Measurements from ENCODE around the gene CNPY3. TPM values are rescaled to one million over a fixed set of nuclear protein-coding genes. Genes with fewer than 3 reads are reported as not detected.
A peak's percentile ranks its signal among the peaks of the same experiment; 100 is the strongest.
"Not testable (repeated sequence)": the region's sequence is repeated elsewhere in the genome, so short reads cannot be mapped to it uniquely, and the experiment has no call there.

The CNPY3 gene
- total and polyA plus RNA-seq, 8 donors = 59.2 to 74.1 (median 66.2) TPM

DNA sequence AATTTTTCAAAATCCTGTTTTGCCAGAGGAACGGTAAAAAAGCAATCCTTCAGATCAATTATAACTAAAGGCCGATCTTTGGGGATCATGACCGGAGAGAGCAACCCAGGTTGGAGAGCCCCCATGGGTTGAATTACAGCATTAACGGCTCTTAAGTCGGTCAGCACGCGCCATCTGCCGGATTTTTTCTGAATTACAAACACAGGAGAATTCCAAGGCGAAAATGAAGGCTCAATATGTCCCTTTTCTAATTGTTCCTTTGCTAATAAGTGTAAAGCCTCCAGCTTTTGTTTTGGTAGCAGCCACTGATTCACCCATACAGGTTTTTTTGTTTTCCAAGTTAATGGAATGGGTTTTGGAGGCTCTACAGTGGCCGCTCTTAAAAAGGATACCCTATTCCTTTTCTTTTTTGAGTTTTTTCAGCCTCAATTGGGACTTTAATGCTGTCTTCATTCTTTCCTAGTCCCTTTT is 30.4 kb upstream of the CNPY3 start:
- peak in 3 of 4 donors; percentile 46 to 69 (median 61) for DNase-seq
- no peak for ATAC-seq
- H3K36me3 ChIP-seq = no peaks in the 10 kb centered on the region
- intact Hi-C loops (cut with DNase I) = no loop called here
- TF ChIP-seq, protein P1, sequence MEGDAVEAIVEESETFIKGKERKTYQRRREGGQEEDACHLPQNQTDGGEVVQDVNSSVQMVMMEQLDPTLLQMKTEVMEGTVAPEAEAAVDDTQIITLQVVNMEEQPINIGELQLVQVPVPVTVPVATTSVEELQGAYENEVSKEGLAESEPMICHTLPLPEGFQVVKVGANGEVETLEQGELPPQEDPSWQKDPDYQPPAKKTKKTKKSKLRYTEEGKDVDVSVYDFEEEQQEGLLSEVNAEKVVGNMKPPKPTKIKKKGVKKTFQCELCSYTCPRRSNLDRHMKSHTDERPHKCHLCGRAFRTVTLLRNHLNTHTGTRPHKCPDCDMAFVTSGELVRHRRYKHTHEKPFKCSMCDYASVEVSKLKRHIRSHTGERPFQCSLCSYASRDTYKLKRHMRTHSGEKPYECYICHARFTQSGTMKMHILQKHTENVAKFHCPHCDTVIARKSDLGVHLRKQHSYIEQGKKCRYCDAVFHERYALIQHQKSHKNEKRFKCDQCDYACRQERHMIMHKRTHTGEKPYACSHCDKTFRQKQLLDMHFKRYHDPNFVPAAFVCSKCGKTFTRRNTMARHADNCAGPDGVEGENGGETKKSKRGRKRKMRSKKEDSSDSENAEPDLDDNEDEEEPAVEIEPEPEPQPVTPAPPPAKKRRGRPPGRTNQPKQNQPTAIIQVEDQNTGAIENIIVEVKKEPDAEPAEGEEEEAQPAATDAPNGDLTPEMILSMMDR (IDR thresholded peaks at IDR 0.05) = peak; percentile 74
- H3K4me3 ChIP-seq = no peak overlapping the region
- H3K27me3 ChIP-seq = no peaks in the 10 kb centered on the region
- H3K27ac ChIP-seq = no peak overlapping the region
- peaks cover 8% of the 10 kb centered on the region in 2 donors for H3K4me1 ChIP-seq
- H3K9me3 ChIP-seq = no peaks in the 10 kb centered on the region

DNA sequence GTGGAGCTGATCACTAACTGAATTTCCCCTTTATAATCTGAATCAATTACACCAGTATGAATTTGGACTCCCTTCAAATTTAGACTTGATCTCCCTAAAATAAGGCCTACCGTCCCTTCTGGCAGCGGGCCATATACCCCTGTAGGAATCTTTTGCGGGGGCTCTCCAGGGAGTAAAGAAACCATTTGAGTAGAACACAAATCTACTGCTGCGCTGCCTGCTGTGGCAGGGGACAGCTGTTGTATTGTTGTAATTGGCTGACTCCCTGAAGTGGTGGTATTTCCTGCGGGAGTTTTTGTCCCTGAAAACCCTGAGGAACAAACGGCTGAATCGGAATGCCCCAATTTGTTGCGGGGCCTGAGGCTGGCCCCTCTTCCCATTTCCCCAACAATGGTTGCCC is 29.4 kb upstream of the CNPY3 start:
- ATAC-seq = no peak
- Histone ChIP-seq H3K36me3 (no peaks in the 10 kb centered on the region), H3K4me1 (peaks cover 8% of the 10 kb centered on the region in 2 donors), H3K27me3 (no peaks in the 10 kb centered on the region), H3K9me3 (no peaks in the 10 kb centered on the region), H3K4me3 (no peak overlapping the region), H3K27ac (no peak overlapping the region)
- TF ChIP-seq, protein P1 (IDR thresholded peaks at IDR 0.05) = no peak
- peak in 1 of 4 donors; percentile 49 for DNase-seq
- intact Hi-C loops (cut with DNase I) = loop anchor here in 1 of 2 donors (10.0 kb wide), 1 partner anchor 245 kb away; no protein-coding TSS in a partner anchor

DNA sequence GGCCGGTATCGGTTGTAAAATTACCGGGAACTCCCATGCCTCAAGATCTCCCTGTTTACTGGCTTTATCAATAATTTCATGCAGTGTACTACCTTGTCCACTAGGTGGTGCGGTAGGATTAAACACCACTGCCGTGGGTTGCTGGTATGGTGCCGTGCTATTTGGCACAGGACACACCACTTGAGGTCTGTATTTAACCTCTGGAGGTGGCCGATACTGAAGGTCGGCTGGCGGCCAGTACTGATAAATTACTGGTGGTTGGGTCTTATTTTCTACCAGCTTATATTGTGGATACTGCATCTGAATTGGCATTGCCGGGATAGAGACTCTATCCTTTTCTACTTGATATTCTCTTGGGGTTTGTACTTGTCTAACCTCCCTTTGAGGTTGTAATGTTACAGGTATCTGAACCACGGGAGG is 27.7 kb upstream of the CNPY3 start:
- Histone ChIP-seq H3K9me3 (no peaks in the 10 kb centered on the region), H3K4me3 (no peak overlapping the region), H3K4me1 (peaks cover 8% of the 10 kb centered on the region in 2 donors), H3K36me3 (no peaks in the 10 kb centered on the region), H3K27ac (no peak overlapping the region), H3K27me3 (no peaks in the 10 kb centered on the region)
- ATAC-seq (peak; percentile 100), DNase-seq (peak in 3 of 4 donors; percentile 77 to 87 (median 78))
- intact Hi-C loops (cut with DNase I) = loop anchor here in 1 of 2 donors (10.0 kb wide), 1 partner anchor 243 kb away; no protein-coding TSS in a partner anchor
- TF ChIP-seq, protein P1 (IDR thresholded peaks at IDR 0.05) = peak; percentile 80 to 81

DNA sequence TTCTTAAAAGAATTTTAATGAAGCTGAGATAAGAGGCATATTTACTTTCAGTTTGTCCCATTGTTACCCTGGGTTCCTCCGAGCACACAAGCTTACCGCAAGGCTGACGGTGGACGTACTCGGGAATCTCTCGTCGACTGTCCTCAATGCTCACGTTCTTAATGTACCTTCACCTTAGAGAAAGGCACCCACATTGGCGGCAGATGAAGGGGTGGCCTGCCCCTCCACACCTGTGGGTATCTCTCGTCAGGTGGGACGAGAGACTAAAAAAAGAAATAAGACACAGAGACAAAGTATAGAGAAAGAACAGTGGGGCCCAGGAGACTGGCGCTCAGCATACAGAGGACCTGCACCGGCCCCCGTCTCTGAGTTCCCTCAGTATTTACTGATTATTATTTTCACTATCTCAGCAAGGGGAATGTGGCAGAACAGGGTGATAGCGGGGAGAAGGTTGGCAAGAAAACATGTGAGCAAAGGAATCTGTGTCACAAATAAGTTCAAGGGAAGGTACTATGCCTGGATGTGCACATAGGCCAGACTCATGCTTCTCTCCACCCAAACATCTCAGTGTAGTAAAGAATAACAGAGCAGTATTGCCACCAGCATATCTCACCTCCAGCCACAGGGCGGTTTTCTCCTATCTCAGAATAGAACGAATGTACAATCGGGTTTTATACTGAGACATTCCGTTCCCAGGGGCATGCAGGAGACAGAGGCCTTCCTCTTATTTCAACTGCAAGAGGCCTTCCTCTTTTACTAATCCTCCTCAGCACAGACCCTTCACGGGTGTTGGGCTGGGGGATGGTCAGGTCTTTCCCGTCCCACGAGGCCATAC is 26.6 kb upstream of the CNPY3 start:
- intact Hi-C loops (cut with DNase I) = loop anchor here in 1 of 2 donors (10.0 kb wide), 1 partner anchor 242 kb away; no protein-coding TSS in a partner anchor
- not testable (repeated sequence) for H3K27me3 ChIP-seq, H3K36me3 ChIP-seq, DNase-seq, H3K27ac ChIP-seq, H3K4me1 ChIP-seq, H3K4me3 ChIP-seq, H3K9me3 ChIP-seq, ATAC-seq

DNA sequence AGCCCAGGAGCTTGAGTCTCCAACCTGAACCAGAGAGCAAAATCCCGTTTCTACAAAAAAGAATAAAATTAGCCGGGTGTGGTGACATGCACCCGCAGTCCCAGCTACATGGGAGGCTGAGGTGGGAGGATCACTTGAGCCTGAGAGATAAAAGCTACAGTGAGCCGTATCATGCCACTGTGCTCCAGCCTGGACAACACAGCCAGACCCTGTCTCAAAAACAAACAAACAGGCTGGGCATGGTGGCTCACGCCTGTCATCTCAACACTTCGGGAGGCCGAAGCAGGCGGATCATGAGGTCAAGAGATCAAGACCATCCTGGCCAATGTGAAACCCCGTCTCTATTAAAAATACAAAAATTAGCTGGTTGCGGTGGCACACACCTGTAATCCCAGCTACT is 24.8 kb upstream of the CNPY3 start:
- Histone ChIP-seq H3K27ac (no peak overlapping the region), H3K4me1 (peaks cover 8% of the 10 kb centered on the region in 2 donors), H3K27me3 (no peaks in the 10 kb centered on the region), H3K4me3 (no peak overlapping the region), H3K36me3 (no peaks in the 10 kb centered on the region), H3K9me3 (no peaks in the 10 kb centered on the region)
- intact Hi-C loops (cut with DNase I) = loop anchor here in 1 of 2 donors (10.0 kb wide), 1 partner anchor 240 kb away; no protein-coding TSS in a partner anchor
- TF ChIP-seq, protein P1 (IDR thresholded peaks at IDR 0.05) = no peak
- ATAC-seq (no peak), DNase-seq (no peak)

Measured in left lung (tissue), 10 donors.